Measurements from ENCODE around the gene PRR5L. TPM values are rescaled to one million over a fixed set of nuclear protein-coding genes. Genes with fewer than 3 reads are reported as not detected.

Gene PRR5L
- total and polyA plus RNA-seq, 9 of the 15 experiments (the other 6 are each of a cell fraction or from before 2014, with no cell fraction given), result 0.11 to 0.60 (median 0.36) TPM; not detected in 2

GRCh38 chr11:36475192-36475591, 179.1 kb downstream of the PRR5L start (continued):
- no peak for TF ChIP-seq CHD7 (IDR thresholded peaks at IDR 0.05; ENCODE audit: low read depth, low read length)
- no peak for TF ChIP-seq NFATC3 (IDR thresholded peaks at IDR 0.05)
- TF ChIP-seq GATA2 (CRISPR knock-in tag; IDR thresholded peaks at IDR 0.05), result no peak
- TF ChIP-seq SIN3B (IDR thresholded peaks at IDR 0.05; ENCODE audit: low read depth), result no peak
- TF ChIP-seq C11orf30 (IDR thresholded peaks at IDR 0.05; ENCODE audit: low read depth), result peak; percentile 38
- 0 out of 2 replicates have a peak, but pooled peaks have one; percentile 11 for TF ChIP-seq NCOR1 (IDR thresholded peaks at IDR 0.05)
- no peak for TF ChIP-seq TCF7L2 (IDR thresholded peaks at IDR 0.05; ENCODE audit: low read depth, low read length)
- no peak for TF ChIP-seq ZNF830 (CRISPR knock-in tag; IDR thresholded peaks at IDR 0.05)
- no peak for TF ChIP-seq HCFC1 (IDR thresholded peaks at IDR 0.05; ENCODE audit: low read depth, low read length)
- no peak for TF ChIP-seq NCOA6 (IDR thresholded peaks at IDR 0.05)
- no peak for TF ChIP-seq ZNF77 (CRISPR knock-in tag; IDR thresholded peaks at IDR 0.05)
- no peak for TF ChIP-seq MTA1 (IDR thresholded peaks at IDR 0.05; ENCODE audit: borderline replicate concordance)
- TF ChIP-seq DPF2 (IDR thresholded peaks at IDR 0.05), result no peak
- no peak for TF ChIP-seq SAP30 (IDR thresholded peaks at IDR 0.05; ENCODE audit: borderline replicate concordance, insufficient read depth, low read depth, low read length, poor library complexity, severe bottlenecking)
- TF ChIP-seq NR4A1 (CRISPR knock-in tag; IDR thresholded peaks at IDR 0.05), result no peak
- no peak for TF ChIP-seq NR4A1 (tag; IDR thresholded peaks at IDR 0.05)
- no peak for TF ChIP-seq U2AF1 (optimal IDR thresholded peaks at IDR 0.05; ENCODE audit: low read depth, low read length)
- peak; percentile 32; the same call in 1 of the 2 replicates for TF ChIP-seq FOSL1 (tag; conservative IDR thresholded peaks at IDR 0.05)
- peak; percentile 84 for TF ChIP-seq MAFG (tag; conservative IDR thresholded peaks at IDR 0.05)
- TF ChIP-seq ZNF699 (CRISPR knock-in tag; IDR thresholded peaks at IDR 0.05; ENCODE audit: insufficient replicate concordance), result no peak
- no peak for TF ChIP-seq YBX1 (IDR thresholded peaks at IDR 0.05)
- TF ChIP-seq ZNF124 (CRISPR knock-in tag; IDR thresholded peaks at IDR 0.05), result no peak

All from K562 (cell line).